Fibroblast of lung (primary cell): Measurements from ENCODE around the gene KLF15. TPM values are rescaled to one million over a fixed set of nuclear protein-coding genes. Genes with fewer than 3 reads are reported as not detected.

Source experiments
- DNase-seq, 2 donors: peaks; one replicate each; pipeline versions ENCODE4 v3.0.0 to v3.0.0-alpha.2; 2010; ENCODE audit warnings: low read depth in 2 of 2
- H2AFZ ChIP-seq: 2 replicates; pipeline ENCODE4 v1.5.1; 2012; ENCODE audit warnings: low read length, control low read depth, inconsistent platforms
- H3K27ac ChIP-seq: 2 replicates; pipeline ENCODE4 v1.5.1; 2011; ENCODE audit warnings: low read length, control low read depth; ENCODE audit not compliant: insufficient read depth
- H3K27me3 ChIP-seq: 2 replicates; pipeline ENCODE4 v1.5.1; 2011; ENCODE audit warnings: mild to moderate bottlenecking, low read length; ENCODE audit not compliant: control insufficient read depth, insufficient read depth
- H3K36me3 ChIP-seq: 2 replicates; pipeline ENCODE4 v1.5.1; 2011; ENCODE audit warnings: low read length; ENCODE audit not compliant: control insufficient read depth, insufficient read depth
- H3K4me1 ChIP-seq: 2 replicates; pipeline ENCODE4 v1.5.1; 2011; ENCODE audit warnings: low read length; ENCODE audit not compliant: control insufficient read depth, insufficient read depth; ENCODE audit errors: extremely low read depth
- H3K4me2 ChIP-seq: 2 replicates; pipeline ENCODE4 v1.5.1; 2011; ENCODE audit warnings: low read length, control low read depth; ENCODE audit not compliant: insufficient read depth; ENCODE audit errors: extremely low read depth
- H3K4me3 ChIP-seq, 4 experiments: fragments of 200-600 bp in 1 of 4; sonication (generic) in 1 of 4; replicated peaks in 1 of 4; 2 replicates each; pipeline ENCODE4 v1.5.1; 2011 to 2016; ENCODE audit warnings: low read length in 4 of 4, low read depth in 3 of 4, mild to moderate bottlenecking in 3 of 4, control low read depth in 2 of 4, inconsistent platforms in 1 of 4, mixed read lengths in 1 of 4; ENCODE audit not compliant: insufficient read depth in 1 of 4; ENCODE audit errors: control extremely low read depth in 1 of 4
- H3K79me2 ChIP-seq: 2 replicates; pipeline ENCODE4 v1.5.1; 2012; ENCODE audit warnings: mild to moderate bottlenecking, low read length, inconsistent platforms; ENCODE audit not compliant: control insufficient read depth, insufficient read depth
- H3K9ac ChIP-seq: 2 replicates; pipeline ENCODE4 v1.5.1; 2011; ENCODE audit warnings: mild to moderate bottlenecking, low read length, control low read depth; ENCODE audit not compliant: insufficient read depth
- H3K9me3 ChIP-seq: 2 replicates; pipeline ENCODE4 v1.5.1; 2012; ENCODE audit warnings: low read depth, low read length; ENCODE audit not compliant: control insufficient read depth, insufficient read depth
- H4K20me1 ChIP-seq: 2 replicates; pipeline ENCODE4 v1.5.1; 2011; ENCODE audit warnings: low read length; ENCODE audit not compliant: control insufficient read depth, insufficient read depth; ENCODE audit errors: extremely low read depth
- EZH2 ChIP-seq: IDR thresholded peaks from 2 replicates; pipeline ENCODE4 v1.5.1; 2012; ENCODE audit warnings: low read length, control low read depth, mild to moderate bottlenecking; ENCODE audit errors: missing control alignments
- polyA plus RNA-seq, 2 donors: library from polyadenylated mRNA; depleted of rRNA in 1 of 2; stranded (reverse) in 1 of 2; unstranded in 1 of 2; fragments of >200 nt; gene quantifications; 2 replicates each; pipeline ENCODE4 v1.2.1, GENCODE V29; 2011 to 2012; ENCODE audit warnings: missing spikeins in 1 of 2
- total RNA-seq: library from RNA; depleted of rRNA; stranded (reverse); fragments of >200 nt; gene quantifications from 2 replicates; pipeline ENCODE4 v1.2.1, GENCODE V29; 2014
- TF ChIP-seq, protein P1 (sequence below), 2 donors: IDR thresholded peaks in 1 of 2; conservative IDR thresholded peaks in 1 of 2; 1 replicate in 1 of 2; 2 replicates in 1 of 2; pipeline ENCODE4 v1.5.1; 2011 to 2012; ENCODE audit warnings: low read length in 2 of 2, control low read depth in 1 of 2, inconsistent platforms in 1 of 2, low read depth in 1 of 2, mild to moderate bottlenecking in 1 of 2

Gene KLF15
- total and polyA plus RNA-seq, 2 donors (not counting 1 experiment from before 2014, with no cell fraction given) = 0.15 to 4.1 TPM

DNA sequence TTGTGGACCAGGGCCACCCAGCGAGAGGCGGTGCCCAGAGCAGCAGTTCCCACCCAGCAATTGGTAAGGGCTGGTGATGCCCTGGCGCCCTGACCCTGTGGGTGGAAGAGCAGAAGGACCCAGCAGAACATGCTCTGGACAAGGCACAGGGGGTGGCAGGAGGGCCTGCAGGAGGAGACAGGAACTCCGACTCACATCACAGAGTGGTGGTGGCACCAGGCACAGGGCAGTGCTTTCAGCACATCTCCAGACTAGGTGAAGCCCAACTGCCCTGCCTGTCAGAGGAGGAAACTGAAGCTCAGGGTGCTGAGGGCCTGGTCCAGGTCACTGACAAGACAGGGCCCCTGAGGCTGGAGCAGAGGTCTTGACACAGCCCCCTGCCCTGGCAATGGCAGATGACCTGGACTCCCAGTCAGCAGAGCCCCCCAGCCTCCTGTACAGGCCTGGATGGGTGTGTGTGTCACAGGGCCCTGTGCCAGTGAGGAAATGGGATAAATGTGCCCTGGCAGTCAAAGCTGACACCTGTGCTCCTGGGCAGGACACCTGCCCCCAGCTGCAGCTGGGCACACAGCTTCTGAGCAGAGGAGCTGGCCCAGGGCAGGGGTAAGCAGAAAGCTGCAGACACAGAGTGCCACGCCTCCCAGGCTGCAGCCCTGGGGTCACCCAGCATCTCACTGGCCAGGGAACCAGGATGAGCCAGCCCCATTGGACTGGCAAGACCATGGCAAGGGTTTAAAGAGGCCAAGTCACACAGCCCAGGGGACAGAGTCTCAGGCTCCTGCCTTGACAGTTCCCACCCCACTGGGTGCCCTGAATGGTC is 11.4 kb downstream of the KLF15 start:
- TF ChIP-seq EZH2 = no peak
- TF ChIP-seq, protein P1, sequence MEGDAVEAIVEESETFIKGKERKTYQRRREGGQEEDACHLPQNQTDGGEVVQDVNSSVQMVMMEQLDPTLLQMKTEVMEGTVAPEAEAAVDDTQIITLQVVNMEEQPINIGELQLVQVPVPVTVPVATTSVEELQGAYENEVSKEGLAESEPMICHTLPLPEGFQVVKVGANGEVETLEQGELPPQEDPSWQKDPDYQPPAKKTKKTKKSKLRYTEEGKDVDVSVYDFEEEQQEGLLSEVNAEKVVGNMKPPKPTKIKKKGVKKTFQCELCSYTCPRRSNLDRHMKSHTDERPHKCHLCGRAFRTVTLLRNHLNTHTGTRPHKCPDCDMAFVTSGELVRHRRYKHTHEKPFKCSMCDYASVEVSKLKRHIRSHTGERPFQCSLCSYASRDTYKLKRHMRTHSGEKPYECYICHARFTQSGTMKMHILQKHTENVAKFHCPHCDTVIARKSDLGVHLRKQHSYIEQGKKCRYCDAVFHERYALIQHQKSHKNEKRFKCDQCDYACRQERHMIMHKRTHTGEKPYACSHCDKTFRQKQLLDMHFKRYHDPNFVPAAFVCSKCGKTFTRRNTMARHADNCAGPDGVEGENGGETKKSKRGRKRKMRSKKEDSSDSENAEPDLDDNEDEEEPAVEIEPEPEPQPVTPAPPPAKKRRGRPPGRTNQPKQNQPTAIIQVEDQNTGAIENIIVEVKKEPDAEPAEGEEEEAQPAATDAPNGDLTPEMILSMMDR (conservative IDR thresholded peaks at IDR 0.05 in 1 of 2, IDR thresholded peaks at IDR 0.05 in 1 of 2; ENCODE audit: low read depth in 1 of 2, low read length in 2 of 2) = no peak
- Histone ChIP-seq H3K4me2 (no peak overlapping the region), H3K79me2 (no peaks in the 10 kb centered on the region), H3K36me3 (no peaks in the 10 kb centered on the region), H3K9me3 (no peaks in the 10 kb centered on the region), H3K27me3 (no peaks in the 10 kb centered on the region), H3K4me3 (no peak overlapping the region), H4K20me1 (no peaks in the 10 kb centered on the region), H3K4me1 (no peaks in the 10 kb centered on the region), H3K9ac (no peak overlapping the region), H2AFZ (no peak overlapping the region), H3K27ac (no peak overlapping the region)
- DNase-seq = no peak

DNA sequence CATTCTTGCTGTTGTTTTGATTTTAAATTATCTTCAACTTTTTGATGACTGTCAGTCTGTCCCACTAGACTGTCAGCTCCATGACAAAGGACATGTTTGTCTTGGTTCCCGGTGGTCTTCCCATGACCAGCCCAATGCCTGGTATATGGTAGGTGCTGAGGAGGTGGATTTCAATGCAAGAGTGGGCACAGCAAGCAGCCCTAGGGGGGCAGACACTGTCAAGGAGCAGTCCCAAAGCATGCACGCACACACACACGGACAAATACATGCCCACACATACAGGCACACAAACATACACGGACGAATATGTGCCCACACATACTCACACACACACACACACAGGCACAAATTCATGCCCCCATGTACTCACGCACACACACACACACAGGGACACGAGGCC is 12.0 kb downstream of the KLF15 start:
- no peaks in the 10 kb centered on the region for H3K36me3 ChIP-seq
- DNase-seq = no peak
- no peaks in the 10 kb centered on the region for H3K27me3 ChIP-seq
- H2AFZ ChIP-seq = no peak overlapping the region
- no peaks in the 10 kb centered on the region for H3K9me3 ChIP-seq
- no peaks in the 10 kb centered on the region for H4K20me1 ChIP-seq
- H3K4me2 ChIP-seq = no peak overlapping the region
- no peak overlapping the region for H3K4me3 ChIP-seq
- TF ChIP-seq, protein P1 (conservative IDR thresholded peaks at IDR 0.05 in 1 of 2, IDR thresholded peaks at IDR 0.05 in 1 of 2; ENCODE audit: low read depth in 1 of 2, low read length in 2 of 2) = no peak
- no peak for TF ChIP-seq EZH2
- H3K9ac ChIP-seq = no peak overlapping the region
- no peaks in the 10 kb centered on the region for H3K79me2 ChIP-seq
- no peak overlapping the region for H3K27ac ChIP-seq
- no peaks in the 10 kb centered on the region for H3K4me1 ChIP-seq

DNA sequence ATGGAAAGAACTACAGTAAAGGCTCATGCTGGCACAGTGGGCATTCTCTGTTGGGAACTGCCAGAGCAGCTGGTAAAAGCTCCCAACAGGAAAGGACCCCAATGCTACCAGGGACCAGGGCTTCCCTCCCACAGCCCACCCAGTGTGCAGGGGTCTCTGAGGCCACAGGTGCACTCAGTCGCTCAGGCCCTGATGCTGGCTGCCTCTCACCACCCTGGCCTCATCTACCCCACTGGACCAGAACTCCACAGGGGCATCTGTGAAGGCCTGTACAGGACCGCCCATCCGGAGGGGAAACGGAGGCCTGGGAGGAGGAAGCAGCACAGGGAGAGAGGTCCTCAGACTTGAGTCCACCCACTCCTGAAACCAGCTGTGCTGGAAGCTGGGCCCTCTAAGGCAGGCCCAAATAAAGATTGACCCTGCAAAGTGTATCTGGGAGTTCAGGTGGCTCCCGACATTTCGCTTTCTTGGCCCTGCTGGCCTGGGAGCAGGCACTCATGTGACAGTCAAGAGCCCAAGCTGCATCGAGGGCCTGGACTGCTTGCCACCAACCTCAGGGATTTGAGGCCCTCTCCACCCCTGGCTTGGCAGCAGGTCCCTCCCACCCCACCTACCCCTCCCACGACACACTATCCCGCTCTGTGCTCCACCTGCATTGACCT is 12.7 kb downstream of the KLF15 start:
- no peaks in the 10 kb centered on the region for H3K79me2 ChIP-seq
- no peak overlapping the region for H3K4me2 ChIP-seq
- TF ChIP-seq EZH2 = no peak
- TF ChIP-seq, protein P1 (conservative IDR thresholded peaks at IDR 0.05 in 1 of 2, IDR thresholded peaks at IDR 0.05 in 1 of 2; ENCODE audit: low read depth in 1 of 2, low read length in 2 of 2) = no peak
- no peaks in the 10 kb centered on the region for H4K20me1 ChIP-seq
- H3K36me3 ChIP-seq = no peaks in the 10 kb centered on the region
- H3K4me1 ChIP-seq = no peaks in the 10 kb centered on the region
- no peaks in the 10 kb centered on the region for H3K27me3 ChIP-seq
- H3K9ac ChIP-seq = no peak overlapping the region
- H3K27ac ChIP-seq = no peak overlapping the region
- H3K9me3 ChIP-seq = no peaks in the 10 kb centered on the region
- no peak overlapping the region for H3K4me3 ChIP-seq
- H2AFZ ChIP-seq = no peak overlapping the region
- no peak for DNase-seq
